ENCODE measurements around the gene RPS6KB2. TPM values are rescaled to one million over a fixed set of nuclear protein-coding genes. Genes with fewer than 3 reads are reported as not detected.

The RPS6KB2 gene
- total RNA-seq, 3 donors from 2014 or later (not counting 1 experiment from before 2014, with no cell fraction given): 81.0 to 89.6 (median 84.6) TPM

DNA sequence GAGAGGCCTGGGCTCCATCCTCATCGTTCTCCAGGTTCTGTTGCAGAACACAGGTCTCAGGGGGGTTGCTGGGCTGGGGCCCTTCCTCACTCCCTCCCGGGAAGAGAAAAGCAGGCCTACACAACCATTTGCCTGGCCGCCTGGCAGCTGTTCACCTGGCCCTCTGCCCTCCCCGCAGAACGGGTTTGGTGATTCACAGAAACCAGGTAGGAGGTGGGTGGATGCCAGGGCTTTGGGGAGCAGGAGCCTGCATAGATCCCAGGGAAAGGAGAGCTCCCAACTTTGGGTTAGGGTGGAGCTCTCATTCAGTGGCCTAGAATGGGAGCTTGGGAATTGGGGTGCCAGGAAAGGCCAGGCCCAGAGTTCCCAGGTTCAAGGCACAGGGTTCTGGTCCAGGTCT, 39.8 kb downstream of the RPS6KB2 start:
- DNase-seq (no peak), ATAC-seq (no peak)
- 65% methylated on average over 5 of the region's 5 CpGs for WGBS (ENCODE audit: insufficient coverage)
- H3K36me3 Mint-ChIP-seq: no peaks in the 10 kb centered on the region
- Histone ChIP-seq H3K36me3 (ENCODE audit: control insufficient read depth, insufficient read depth, low read length) (peaks cover 6% of the 10 kb centered on the region), H3K27me3 (ENCODE audit: control insufficient read depth, insufficient read depth, low read length) (no peaks in the 10 kb centered on the region), H3K9me3 (ENCODE audit: control insufficient read depth, insufficient read depth, low read length) (no peaks in the 10 kb centered on the region), H3K4me3 (ENCODE audit: low read length) (peak overlapping the region; percentile 58), H3K27ac (ENCODE audit: low read length) (peak overlapping the region; percentile 38), H3K4me1 (ENCODE audit: control insufficient read depth, insufficient read depth, low read length) (peaks cover 42% of the 10 kb centered on the region)
- no peaks in the 10 kb centered on the region for H3K9me3 Mint-ChIP-seq
- H3K4me3 Mint-ChIP-seq: peak overlapping the region; percentile 85
- TF ChIP-seq, protein P1, sequence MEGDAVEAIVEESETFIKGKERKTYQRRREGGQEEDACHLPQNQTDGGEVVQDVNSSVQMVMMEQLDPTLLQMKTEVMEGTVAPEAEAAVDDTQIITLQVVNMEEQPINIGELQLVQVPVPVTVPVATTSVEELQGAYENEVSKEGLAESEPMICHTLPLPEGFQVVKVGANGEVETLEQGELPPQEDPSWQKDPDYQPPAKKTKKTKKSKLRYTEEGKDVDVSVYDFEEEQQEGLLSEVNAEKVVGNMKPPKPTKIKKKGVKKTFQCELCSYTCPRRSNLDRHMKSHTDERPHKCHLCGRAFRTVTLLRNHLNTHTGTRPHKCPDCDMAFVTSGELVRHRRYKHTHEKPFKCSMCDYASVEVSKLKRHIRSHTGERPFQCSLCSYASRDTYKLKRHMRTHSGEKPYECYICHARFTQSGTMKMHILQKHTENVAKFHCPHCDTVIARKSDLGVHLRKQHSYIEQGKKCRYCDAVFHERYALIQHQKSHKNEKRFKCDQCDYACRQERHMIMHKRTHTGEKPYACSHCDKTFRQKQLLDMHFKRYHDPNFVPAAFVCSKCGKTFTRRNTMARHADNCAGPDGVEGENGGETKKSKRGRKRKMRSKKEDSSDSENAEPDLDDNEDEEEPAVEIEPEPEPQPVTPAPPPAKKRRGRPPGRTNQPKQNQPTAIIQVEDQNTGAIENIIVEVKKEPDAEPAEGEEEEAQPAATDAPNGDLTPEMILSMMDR (IDR thresholded peaks at IDR 0.05): no peak
- H3K27ac Mint-ChIP-seq: peak overlapping the region; percentile 66 to 82
- intact Hi-C loops (cut with micrococcal nuclease): loop anchor here (5.0 kb wide), 1 partner anchor 66 kb away; the partner anchor contains the start of genes PPP1CA and TBC1D10C
- H3K27me3 Mint-ChIP-seq (ENCODE audit: low read depth in 2 of 2): no peaks in the 10 kb centered on the region
- peaks cover 12 to 37% of the 10 kb centered on the region in 2 donors for H3K4me1 Mint-ChIP-seq

DNA sequence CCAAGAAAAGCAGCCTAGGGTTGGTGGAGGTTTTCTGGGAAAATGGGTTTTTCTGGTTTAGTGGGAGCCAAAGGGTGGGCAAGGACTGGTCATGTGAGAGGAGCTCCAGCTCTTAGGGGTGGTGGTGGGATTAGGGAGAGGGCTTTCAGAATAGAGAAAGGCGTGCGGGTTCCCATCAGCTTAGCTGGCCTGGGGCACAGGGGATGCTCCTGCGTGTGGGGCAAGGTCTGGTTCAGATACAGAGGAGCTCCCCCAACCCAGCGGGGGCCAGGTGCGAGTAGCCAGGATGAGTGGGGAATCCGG, 40.1 kb downstream of the RPS6KB2 start:
- Histone ChIP-seq H3K4me1 (ENCODE audit: control insufficient read depth, insufficient read depth, low read length) (peaks cover 42% of the 10 kb centered on the region), H3K27me3 (ENCODE audit: control insufficient read depth, insufficient read depth, low read length) (no peaks in the 10 kb centered on the region), H3K4me3 (ENCODE audit: low read length) (peak overlapping the region; percentile 58), H3K27ac (ENCODE audit: low read length) (peak overlapping the region; percentile 38), H3K9me3 (ENCODE audit: control insufficient read depth, insufficient read depth, low read length) (no peaks in the 10 kb centered on the region), H3K36me3 (ENCODE audit: control insufficient read depth, insufficient read depth, low read length) (peaks cover 6% of the 10 kb centered on the region)
- 4% methylated on average over 6 of the region's 6 CpGs for WGBS (ENCODE audit: insufficient coverage)
- intact Hi-C loops (cut with micrococcal nuclease): loop anchor here (5.0 kb wide), 1 partner anchor 66 kb away; the partner anchor contains the start of genes PPP1CA and TBC1D10C
- no peaks in the 10 kb centered on the region for H3K27me3 Mint-ChIP-seq (ENCODE audit: low read depth in 2 of 2)
- ATAC-seq (no peak), DNase-seq (peak in 1 of 2 donors; percentile 46)
- H3K27ac Mint-ChIP-seq: peak overlapping the region; percentile 66 to 82
- peak overlapping the region; percentile 85 for H3K4me3 Mint-ChIP-seq
- no peaks in the 10 kb centered on the region for H3K9me3 Mint-ChIP-seq
- no peaks in the 10 kb centered on the region for H3K36me3 Mint-ChIP-seq
- H3K4me1 Mint-ChIP-seq: peaks cover 12 to 37% of the 10 kb centered on the region in 2 donors
- TF ChIP-seq, protein P1 (IDR thresholded peaks at IDR 0.05): no peak

DNA sequence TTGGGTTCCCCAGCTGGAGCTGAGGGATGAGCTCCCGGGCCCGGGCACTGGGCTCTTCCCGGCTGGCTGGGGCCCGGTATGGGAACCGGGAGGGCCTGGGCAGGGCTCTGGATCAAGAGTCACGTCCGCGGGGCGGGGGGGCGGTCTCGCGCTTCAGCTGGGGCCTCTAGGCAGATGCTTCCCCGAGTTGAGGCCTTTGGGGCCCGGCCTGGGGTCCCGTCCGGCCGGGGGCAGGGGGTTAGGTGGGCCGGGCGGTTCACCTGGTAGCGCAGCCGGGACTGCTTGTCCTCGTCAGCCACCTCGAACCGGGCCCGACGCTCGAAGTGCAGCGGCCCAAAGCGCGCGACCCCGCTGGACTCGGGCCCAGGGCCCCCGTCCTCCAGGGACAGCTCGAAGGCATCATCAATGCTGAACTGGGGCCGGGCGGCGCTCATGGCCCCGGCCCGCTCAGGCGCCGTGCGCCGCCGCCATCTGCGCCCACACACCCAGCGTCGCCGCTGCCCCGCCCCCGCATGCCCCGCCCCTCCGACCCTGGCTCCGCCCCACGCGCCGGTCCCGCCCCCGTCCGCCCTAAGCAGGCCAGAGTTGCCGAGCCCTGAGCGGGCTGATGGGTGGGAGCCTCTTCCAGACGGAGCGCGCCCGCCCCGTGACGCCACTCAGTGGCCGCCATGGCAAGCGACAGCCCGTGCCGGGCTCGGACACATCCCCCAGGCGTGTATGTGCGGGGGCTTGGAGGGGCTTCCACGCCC, 40.6 kb downstream of the RPS6KB2 start, which contains the start of gene TMEM134:
TSS of gene TMEM134 (minus strand) at position 493 of the 749 bp plus-strand sequence. CDS start at position 434, 59 bp downstream.
- Histone ChIP-seq H3K4me3 (ENCODE audit: low read length) (peak within 1 kb of the TSS; percentile 66), H3K9me3 (ENCODE audit: control insufficient read depth, insufficient read depth, low read length) (no peaks in the 10 kb centered on the region), H3K27me3 (ENCODE audit: control insufficient read depth, insufficient read depth, low read length) (no peaks in the 10 kb centered on the region), H3K36me3 (ENCODE audit: control insufficient read depth, insufficient read depth, low read length) (peaks cover 6% of the 10 kb centered on the region), H3K27ac (ENCODE audit: low read length) (peak within 1 kb of the TSS; percentile 89), H3K4me1 (ENCODE audit: control insufficient read depth, insufficient read depth, low read length) (peaks cover 38% of the 10 kb centered on the region)
- H3K36me3 Mint-ChIP-seq: no peaks in the 10 kb centered on the region
- H3K27ac Mint-ChIP-seq: peak within 1 kb of the TSS; percentile 78 to 82
- DNase-seq (peak; percentile 88 to 94), ATAC-seq (peak; percentile 84 to 94 (median 84))
- under 1% methylated on average over 76 of the region's 76 CpGs for WGBS (ENCODE audit: insufficient coverage)
- peaks cover 12 to 37% of the 10 kb centered on the region in 2 donors for H3K4me1 Mint-ChIP-seq
- TF ChIP-seq, protein P1 (IDR thresholded peaks at IDR 0.05): no peak
- intact Hi-C loops (cut with micrococcal nuclease): loop anchor here (1.0 to 5.0 kb wide), 3 partner anchors 13 to 67 kb away; partner anchors contain the start of genes PPP1CA and TBC1D10C
- peak within 1 kb of the TSS; percentile 85 for H3K4me3 Mint-ChIP-seq
- no peaks in the 10 kb centered on the region for H3K9me3 Mint-ChIP-seq
- no peaks in the 10 kb centered on the region for H3K27me3 Mint-ChIP-seq (ENCODE audit: low read depth in 2 of 2)
